ENCODE data around the gene COG5.

The COG5 gene

GRCh38 chr7:107387573-107388219, 176.0 kb downstream of the COG5 start:
- DNase-seq, result no peak

- no peak for DNase-seq
These were observed 176.6 kb downstream of the COG5 start for GRCh38 chr7:107387128-107387527.

GRCh38 chr7:107386548-107387102, 177.1 kb downstream of the COG5 start:
- DNase-seq, result no peak

GRCh38 chr7:107384025-107384424, 179.7 kb downstream of the COG5 start:
- no peak for DNase-seq

- no peak for DNase-seq
These were observed 180.5 kb downstream of the COG5 start for GRCh38 chr7:107383203-107383602.

- no peak for DNase-seq
These were observed 182.3 kb downstream of the COG5 start for GRCh38 chr7:107381453-107381852.

DNA sequence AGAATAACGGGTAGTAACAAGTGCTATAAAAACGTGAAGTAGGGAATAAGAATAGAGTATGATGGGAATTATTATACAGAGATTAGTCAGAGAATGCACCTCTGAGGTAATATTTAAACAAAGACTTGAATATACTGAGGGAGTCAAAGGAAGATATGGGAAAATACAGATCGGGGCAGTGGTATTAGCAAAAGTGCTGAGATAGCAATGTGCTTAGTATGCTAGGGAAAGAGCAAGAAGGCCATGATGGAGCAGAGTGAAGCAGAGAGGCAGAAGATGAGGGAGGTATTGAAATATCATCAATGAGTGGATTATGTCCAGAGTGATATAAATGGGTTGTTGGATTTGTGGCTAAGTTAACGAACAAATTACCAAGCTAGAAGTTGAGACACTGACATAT, 190.4 kb downstream of the COG5 start:
- no peak for DNase-seq

DNA sequence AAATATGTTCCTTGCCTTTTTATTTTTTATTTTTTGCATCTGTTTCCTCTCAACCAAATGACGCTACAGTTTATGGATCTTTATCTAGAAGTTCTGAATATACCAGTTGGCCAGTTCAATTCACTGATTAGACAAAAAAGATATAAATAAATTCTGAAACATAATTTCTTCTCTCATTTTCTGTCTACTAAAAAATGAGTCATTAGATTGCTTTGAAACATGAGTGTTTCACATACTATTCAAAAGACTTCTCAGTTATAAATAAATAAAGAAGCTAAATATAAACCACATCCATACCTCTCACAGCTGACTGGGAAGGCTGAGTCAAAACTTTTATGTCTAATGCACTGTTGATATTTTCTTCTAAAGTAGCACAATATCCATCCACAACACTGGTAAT, 191.4 kb downstream of the COG5 start:
- DNase-seq, result no peak

GRCh38 chr7:107370816-107371215, 192.9 kb downstream of the COG5 start:
- DNase-seq, result no peak

DNA sequence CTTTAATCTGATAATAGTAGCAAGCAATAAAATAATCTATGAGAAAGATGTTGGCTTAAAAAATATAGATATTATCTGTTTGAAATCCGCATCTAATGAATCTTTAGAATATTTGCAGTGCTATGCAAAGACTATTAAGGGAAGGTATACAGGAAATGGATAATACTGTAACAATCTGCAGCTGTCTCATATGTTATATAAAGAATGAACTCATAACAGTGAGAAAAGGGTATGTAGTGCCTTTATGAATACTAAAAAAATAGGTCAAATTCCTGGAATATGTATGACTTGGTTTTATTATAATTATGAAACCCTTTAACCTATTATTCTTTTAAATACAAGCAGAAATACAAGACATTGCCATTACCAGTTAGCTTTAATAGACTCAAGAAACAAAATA, 198.9 kb downstream of the COG5 start:
- DNase-seq, result no peak

DNA sequence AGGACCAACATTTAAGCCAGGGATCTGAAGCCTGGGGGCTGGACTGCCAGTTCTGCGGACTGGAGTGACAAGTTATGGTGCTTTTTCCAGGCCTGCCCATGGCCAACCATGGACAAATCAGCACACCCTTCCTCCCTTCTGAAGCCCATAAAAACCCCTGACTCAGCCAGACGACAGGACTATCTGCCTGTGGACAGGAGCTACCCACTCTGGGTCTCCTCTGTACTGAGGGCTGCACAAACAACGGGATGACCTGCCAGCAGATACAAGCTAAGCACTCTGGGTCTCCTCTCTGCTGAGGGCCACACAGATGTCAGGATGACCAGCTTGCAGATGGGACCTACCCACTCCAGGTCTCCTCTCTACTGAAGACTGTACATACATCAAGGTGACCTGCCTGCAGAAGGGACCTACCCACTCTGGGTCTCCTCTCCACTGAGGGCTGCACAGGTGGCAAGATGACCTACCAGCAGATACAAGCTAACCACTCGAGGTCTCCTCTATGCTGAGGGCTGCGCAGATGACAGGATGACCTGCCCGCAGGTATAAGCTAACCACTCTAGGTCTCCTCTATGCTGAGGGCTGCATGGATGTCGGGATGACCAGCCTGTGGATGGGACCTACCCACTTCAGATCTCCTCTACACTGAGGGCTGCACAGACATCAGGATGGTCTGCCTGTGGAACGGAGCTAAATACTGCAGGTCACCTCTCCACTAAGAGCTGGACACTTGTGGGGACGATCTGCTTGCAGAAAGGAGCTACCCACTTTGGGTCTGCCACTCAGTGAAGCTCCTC, 204.0 kb downstream of the COG5 start:
- no peak for DNase-seq

GRCh38 chr7:107355616-107356015, 208.1 kb downstream of the COG5 start:
- DNase-seq, result no peak

DNA sequence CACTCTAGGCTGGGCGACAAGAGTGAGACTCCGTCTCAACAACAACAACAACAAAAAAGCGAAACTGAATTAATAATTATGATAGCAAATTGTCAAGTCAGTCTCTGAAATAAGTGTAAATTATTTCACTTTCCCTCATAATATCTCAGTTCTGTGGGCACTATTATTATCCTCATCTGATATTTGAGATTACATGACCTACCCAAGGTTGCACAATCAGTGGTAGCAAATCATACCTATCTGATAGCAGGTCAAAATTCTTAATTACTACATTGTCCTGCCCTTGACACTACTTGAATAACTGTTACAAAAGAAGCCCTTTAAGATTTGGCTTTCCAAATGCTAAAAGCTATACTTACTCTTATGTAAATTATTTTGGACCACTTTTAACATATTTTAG, 209.1 kb downstream of the COG5 start:
- no peak for DNase-seq

- DNase-seq, result no peak
These were observed 210.0 kb downstream of the COG5 start for GRCh38 chr7:107353701-107354100.

- no peak for DNase-seq
These were observed 217.8 kb downstream of the COG5 start for GRCh38 chr7:107345898-107346297.

GRCh38 chr7:107344799-107345198, 218.9 kb downstream of the COG5 start:
- no peak for DNase-seq

DNA sequence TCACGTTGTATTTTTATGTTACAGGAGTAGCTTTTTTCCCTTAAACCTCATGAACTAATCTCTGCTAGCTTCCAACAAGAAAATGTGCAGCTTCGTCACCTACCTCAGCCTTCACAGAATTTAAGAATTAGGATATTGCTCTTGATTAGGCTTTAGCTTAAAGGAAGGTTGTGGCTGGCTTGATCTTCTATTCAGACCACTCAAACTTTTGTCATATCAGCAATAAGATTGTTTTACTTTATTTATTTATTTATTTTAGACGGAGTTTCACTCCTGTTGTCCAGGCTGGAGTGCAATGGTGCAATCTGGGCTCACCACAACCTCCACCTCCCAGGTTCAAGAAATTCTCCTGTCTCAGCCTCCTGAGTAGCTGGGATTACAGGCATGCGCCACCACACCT, 219.4 kb downstream of the COG5 start:
- DNase-seq, result no peak

DNA sequence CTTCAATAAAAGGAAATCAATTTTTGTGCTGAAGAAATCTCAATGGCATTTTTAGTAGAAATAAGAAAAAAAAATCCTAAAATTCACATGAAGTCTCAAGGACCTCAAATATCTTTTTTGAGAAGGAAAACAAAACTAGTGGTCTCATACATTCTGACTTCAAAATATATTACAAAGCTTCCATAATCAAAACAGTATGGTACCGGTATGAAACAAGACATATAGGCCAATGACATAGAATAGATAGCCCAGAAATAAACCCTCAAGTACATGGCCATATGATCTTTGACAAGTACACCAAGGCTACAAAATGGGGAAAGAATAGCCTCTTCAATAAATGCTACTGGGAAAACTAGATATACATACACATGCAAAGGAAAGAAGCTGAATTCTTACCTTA, 225.6 kb downstream of the COG5 start:
- no peak for DNase-seq

- DNase-seq, result no peak
These were observed 231.0 kb downstream of the COG5 start for GRCh38 chr7:107332488-107333269.

DNA sequence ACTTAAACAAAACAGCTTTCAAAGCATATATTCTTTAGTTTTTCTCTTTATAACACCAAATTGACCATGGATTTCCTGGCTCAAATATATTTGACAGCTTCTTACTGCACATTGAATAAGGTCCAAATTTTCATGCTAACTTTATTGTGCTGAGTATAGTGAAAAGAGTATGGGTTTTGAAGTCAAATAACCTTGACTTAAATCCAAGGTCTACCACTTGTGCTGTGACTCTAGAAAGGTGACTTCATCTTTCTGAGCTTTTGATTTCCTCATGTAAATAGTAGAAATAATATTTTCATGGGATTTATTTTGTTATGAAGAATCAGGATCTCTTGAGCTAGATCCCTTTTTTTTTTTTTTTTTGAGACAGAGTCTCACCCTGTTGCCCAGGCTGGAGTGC, 233.2 kb downstream of the COG5 start:
- DNase-seq, result no peak

DNA sequence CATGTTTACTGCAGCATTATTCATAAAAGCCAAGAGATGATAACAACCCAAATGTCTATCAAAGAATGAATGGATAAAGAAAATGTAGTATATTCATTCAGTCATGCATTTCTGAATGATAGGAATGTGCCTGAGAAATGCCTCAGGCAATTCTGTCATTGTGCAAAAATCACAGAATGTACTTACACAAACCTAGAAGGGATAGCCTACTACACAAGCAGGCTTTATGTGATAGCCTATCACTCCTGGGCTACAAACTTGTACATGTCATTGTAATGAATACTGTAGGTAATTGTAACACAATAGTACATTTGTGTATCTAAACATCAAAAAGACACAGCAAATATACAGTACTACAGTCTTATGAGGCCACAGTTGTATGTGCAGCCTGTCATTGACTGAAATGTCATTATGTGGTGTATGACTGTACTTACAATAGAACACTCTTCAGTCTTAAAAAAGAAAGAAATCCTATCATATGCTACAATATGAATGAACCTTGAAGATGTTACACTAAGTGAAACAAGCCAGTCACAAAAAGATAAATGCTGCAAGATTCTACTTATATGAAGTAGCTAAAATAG, 235.6 kb downstream of the COG5 start:
- no peak for DNase-seq

DNA sequence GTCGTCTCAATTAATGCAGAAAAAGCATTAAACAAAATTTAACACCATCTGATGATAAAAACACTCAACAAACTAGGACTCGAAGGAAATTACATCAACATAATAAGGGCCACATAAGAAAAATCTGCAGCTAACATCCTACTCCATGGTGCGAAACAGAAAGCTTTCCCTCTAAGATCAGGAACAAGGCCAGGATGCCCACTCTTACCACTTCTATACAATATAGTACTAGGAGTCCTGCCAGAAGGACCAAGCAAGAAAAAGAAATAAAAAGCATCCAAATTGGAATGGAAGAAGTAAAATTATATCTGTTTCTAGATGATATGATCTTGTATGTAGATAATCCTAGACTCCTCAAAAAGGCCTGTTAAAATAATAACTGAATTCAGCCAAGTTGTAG, 237.7 kb downstream of the COG5 start:
- no peak for DNase-seq

DNA sequence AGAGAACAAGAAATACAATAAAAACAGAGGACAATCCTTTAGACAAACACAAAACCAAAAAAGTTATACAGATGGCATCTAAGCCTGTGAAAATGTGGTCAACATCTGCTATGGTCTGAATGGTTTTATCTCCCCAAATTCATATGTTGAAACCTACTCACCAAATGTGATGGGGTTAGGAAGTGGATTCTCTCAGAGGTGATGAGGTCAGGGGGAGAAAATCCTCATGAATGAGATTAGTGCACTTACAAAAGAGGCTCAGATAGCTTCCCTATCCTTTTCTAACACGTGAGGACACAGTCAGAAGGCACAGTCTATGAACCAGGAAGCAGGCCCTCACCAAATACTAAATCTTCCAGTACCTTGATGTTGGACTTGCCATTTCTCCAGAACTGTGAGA, 241.7 kb downstream of the COG5 start:
- DNase-seq, result no peak
